GF-D8 (cell line): ENCODE results near the gene LMF2.
"Not testable (repeated sequence)": the region's sequence is repeated elsewhere in the genome, so short reads cannot be mapped to it uniquely, and the experiment has no call there.

Experiments
- DNase-seq: peaks from one replicate; lab custom pipeline; 2025; lab: John Stamatoyannopoulos, UW

Gene LMF2

GRCh38 chr22:50523458-50523805, 15.9 kb upstream of the LMF2 start:
- no peak for DNase-seq

GRCh38 chr22:50522806-50523438, 15.4 kb upstream of the LMF2 start:
- no peak for DNase-seq

- no peak for DNase-seq
Measured at GRCh38 chr22:50522208-50522805, 14.8 kb upstream of the LMF2 start.

- DNase-seq, result no peak
Measured at GRCh38 chr22:50521710-50522109, 14.2 kb upstream of the LMF2 start.

- DNase-seq, result no peak
Measured at GRCh38 chr22:50520826-50521453, 13.4 kb upstream of the LMF2 start.

- DNase-seq, result not testable (repeated sequence)
Measured at GRCh38 chr22:50520184-50520583, 12.7 kb upstream of the LMF2 start.

GRCh38 chr22:50519151-50519550, 11.6 kb upstream of the LMF2 start:
- no peak for DNase-seq

- no peak for DNase-seq
Measured at GRCh38 chr22:50518606-50519005, 11.1 kb upstream of the LMF2 start.

GRCh38 chr22:50517495-50518260, 10.2 kb upstream of the LMF2 start:
- DNase-seq, result no peak

GRCh38 chr22:50516891-50517290, 9.4 kb upstream of the LMF2 start:
- DNase-seq, result no peak

GRCh38 chr22:50516068-50516467, 8.6 kb upstream of the LMF2 start:
- no peak for DNase-seq

GRCh38 chr22:50513175-50513574, 5.7 kb upstream of the LMF2 start:
- DNase-seq, result no peak

- DNase-seq, result no peak
Measured at GRCh38 chr22:50508897-50509296, 1.4 kb upstream of the LMF2 start.

GRCh38 chr22:50507991-50508884, 736 bp upstream of the LMF2 start, which contains the start of gene NCAPH2:
Gene NCAPH2 (plus strand): TSS chr22:50508224. CDS start chr22:50508338, 114 bp downstream.
- DNase-seq, result peak; percentile 91

- DNase-seq, result no peak
Measured at GRCh38 chr22:50506611-50507420, 686 bp downstream of the LMF2 start.

GRCh38 chr22:50505776-50506610, 1.5 kb downstream of the LMF2 start:
- no peak for DNase-seq

GRCh38 chr22:50505276-50505775, 2.2 kb downstream of the LMF2 start:
- no peak for DNase-seq

- no peak for DNase-seq
Measured at GRCh38 chr22:50504369-50505211, 2.9 kb downstream of the LMF2 start.
